VCaP (cell line): ENCODE data around the gene TMEM151A.

Experiments used
- H3K27ac ChIP-seq: fragments of 450-650 bp; 2 replicates; pipeline ENCODE4 v1.5.1; 2017
- CTCF ChIP-seq: fragments of 450-650 bp; conservative IDR thresholded peaks from 2 replicates; pipeline ENCODE4 v1.5.1; 2017; ENCODE audit warnings: mild to moderate bottlenecking, moderate library complexity

TMEM151A gene

GRCh38 chr11:66314561-66315497 lies 23.1 kb downstream of the TMEM151A start:
- no peak overlapping the region for H3K27ac ChIP-seq
- no peak for TF ChIP-seq CTCF

GRCh38 chr11:66315498-66315885 lies 23.8 kb downstream of the TMEM151A start:
- no peak overlapping the region for H3K27ac ChIP-seq
- no peak for TF ChIP-seq CTCF

- H3K27ac ChIP-seq = no peak overlapping the region
- TF ChIP-seq CTCF = no peak
These were observed 24.5 kb downstream of the TMEM151A start for GRCh38 chr11:66315921-66316811.

GRCh38 chr11:66316849-66317251 lies 25.2 kb downstream of the TMEM151A start, which contains the start of gene CD248:
Gene CD248 (minus strand): TSS chr11:66317044. CDS start chr11:66317027, 17 bp downstream.
- H3K27ac ChIP-seq = no peak within 1 kb of the TSS

GRCh38 chr11:66317322-66317722 lies 25.6 kb downstream of the TMEM151A start:
- no peak for TF ChIP-seq CTCF
- H3K27ac ChIP-seq = no peak overlapping the region

More at GRCh38 chr11:66316849-66317251, 25.2 kb downstream of the TMEM151A start, which contains the start of gene CD248:
- TF ChIP-seq CTCF = no peak

- TF ChIP-seq CTCF = no peak
- H3K27ac ChIP-seq = no peak overlapping the region
These were observed 26.3 kb downstream of the TMEM151A start for GRCh38 chr11:66317723-66318599.
